ENCODE data around the gene STRN. TPM values are rescaled to one million over a fixed set of nuclear protein-coding genes. Genes with fewer than 3 reads are reported as not detected.

STRN gene
- total and polyA plus RNA-seq, 9 of the 15 experiments (the other 6 are each of a cell fraction or from before 2014, with no cell fraction given): 1.3 to 31.2 (median 20.0) TPM

- intact Hi-C loops (cut with micrococcal nuclease) (no loop called here), in situ Hi-C loops (cut with MboI) (no loop called here)
- Histone ChIP-seq H3K36me3 (ENCODE audit: control insufficient read depth, insufficient read depth, low read length) (no peaks in the 10 kb centered on the region), H3K27ac (ENCODE audit: extremely low read depth, low read depth, low read length) (no peak overlapping the region), H3K4me2 (ENCODE audit: insufficient read depth, low read length) (no peak overlapping the region; the same call in 1 of the 2 replicates), H3K9ac (ENCODE audit: insufficient read depth in 1 of 2, low read depth in 2 of 2, low read length in 2 of 2) (no peak overlapping the region; a peak in 1 of 4 replicates), H3K4me3 (no peak overlapping the region), H3K27me3 (ENCODE audit: control insufficient read depth in 2 of 2, insufficient read depth in 2 of 2, low read length in 2 of 2) (no peaks in the 10 kb centered on the region), H4K20me1 (replicated peaks; ENCODE audit: control insufficient read depth, insufficient read depth, low read length) (no peaks in the 10 kb centered on the region), H3K9me3 (replicated peaks; ENCODE audit: control insufficient read depth, insufficient read depth, low read depth, low read length) (no peaks in the 10 kb centered on the region), H3K4me1 (replicated peaks in 1 of 2; ENCODE audit: control insufficient read depth in 2 of 2, insufficient read depth in 2 of 2, low read length in 2 of 2) (peaks cover under 1 to 9% of the 10 kb centered on the region in 2 experiments; a peak in 3 of 5 replicates), H2AFZ (ENCODE audit: low read depth, low read length) (peak overlapping the region; percentile 26; the same call in 1 of the 2 replicates), H3K79me2 (ENCODE audit: control insufficient read depth, insufficient read depth, low read length) (no peaks in the 10 kb centered on the region), H3K9me1 (ENCODE audit: control insufficient read depth, insufficient read depth, low read length) (no peaks in the 10 kb centered on the region)
- POLR2A ChIA-PET: interaction anchor here (1.6 kb wide), 1 partner anchor 9 kb away, joined by 4 read pairs; no protein-coding TSS in a partner anchor
- peak; percentile 28 for ATAC-seq
- DNase-seq (ENCODE audit: extremely low read depth in 1 of 4, low spot score in 3 of 4): peak in 1 of 4 experiments; percentile 47
- no peak for FAIRE-seq
- CTCF ChIA-PET (ENCODE audit: low intra/inter-chr PET ratio): no interaction called here
- BruUV-seq (replicated peaks): no TSS peak
- 0% methylated on average over 2 of the region's 2 CpGs for WGBS (ENCODE audit: insufficient coverage, low coverage, missing lambda C conversion rate)
- TF ChIP-seq KLF16 (IDR thresholded peaks at IDR 0.05) (peak; percentile 65), DACH1 (IDR thresholded peaks at IDR 0.05; ENCODE audit: partially characterized antibody) (peak; percentile 25), TRIM24 (IDR thresholded peaks at IDR 0.05) (peak in 1 of 2 experiments; percentile 54; a peak in 1 of 4 replicates), MEF2A (IDR thresholded peaks at IDR 0.05; ENCODE audit: control insufficient read depth, low read depth, low read length) (0 out of 2 replicates have a peak, but pooled peaks have one; percentile 25), CEBPG (CRISPR knock-in tag; IDR thresholded peaks at IDR 0.05) (no peak), CEBPG (tag; conservative IDR thresholded peaks at IDR 0.05 in 1 of 2, IDR thresholded peaks at IDR 0.05 in 1 of 2) (0 out of 4 replicates have a peak, but pooled peaks of 1 of the 2 experiments have one; percentile 31), POLR2B (IDR thresholded peaks at IDR 0.05; ENCODE audit: low read depth, partially characterized antibody) (no peak), TCF3 (CRISPR knock-in tag; IDR thresholded peaks at IDR 0.05) (peak; percentile 56), CCNT2 (IDR thresholded peaks at IDR 0.05; ENCODE audit: borderline replicate concordance, extremely low read depth, insufficient read length, low read depth, low read length) (peak; percentile 47), HDAC1 (IDR thresholded peaks at IDR 0.05) (0 out of 4 replicates have a peak, but pooled peaks of 1 of the 2 experiments have one; percentile 23)
- TF ChIP-seq, protein P1, sequence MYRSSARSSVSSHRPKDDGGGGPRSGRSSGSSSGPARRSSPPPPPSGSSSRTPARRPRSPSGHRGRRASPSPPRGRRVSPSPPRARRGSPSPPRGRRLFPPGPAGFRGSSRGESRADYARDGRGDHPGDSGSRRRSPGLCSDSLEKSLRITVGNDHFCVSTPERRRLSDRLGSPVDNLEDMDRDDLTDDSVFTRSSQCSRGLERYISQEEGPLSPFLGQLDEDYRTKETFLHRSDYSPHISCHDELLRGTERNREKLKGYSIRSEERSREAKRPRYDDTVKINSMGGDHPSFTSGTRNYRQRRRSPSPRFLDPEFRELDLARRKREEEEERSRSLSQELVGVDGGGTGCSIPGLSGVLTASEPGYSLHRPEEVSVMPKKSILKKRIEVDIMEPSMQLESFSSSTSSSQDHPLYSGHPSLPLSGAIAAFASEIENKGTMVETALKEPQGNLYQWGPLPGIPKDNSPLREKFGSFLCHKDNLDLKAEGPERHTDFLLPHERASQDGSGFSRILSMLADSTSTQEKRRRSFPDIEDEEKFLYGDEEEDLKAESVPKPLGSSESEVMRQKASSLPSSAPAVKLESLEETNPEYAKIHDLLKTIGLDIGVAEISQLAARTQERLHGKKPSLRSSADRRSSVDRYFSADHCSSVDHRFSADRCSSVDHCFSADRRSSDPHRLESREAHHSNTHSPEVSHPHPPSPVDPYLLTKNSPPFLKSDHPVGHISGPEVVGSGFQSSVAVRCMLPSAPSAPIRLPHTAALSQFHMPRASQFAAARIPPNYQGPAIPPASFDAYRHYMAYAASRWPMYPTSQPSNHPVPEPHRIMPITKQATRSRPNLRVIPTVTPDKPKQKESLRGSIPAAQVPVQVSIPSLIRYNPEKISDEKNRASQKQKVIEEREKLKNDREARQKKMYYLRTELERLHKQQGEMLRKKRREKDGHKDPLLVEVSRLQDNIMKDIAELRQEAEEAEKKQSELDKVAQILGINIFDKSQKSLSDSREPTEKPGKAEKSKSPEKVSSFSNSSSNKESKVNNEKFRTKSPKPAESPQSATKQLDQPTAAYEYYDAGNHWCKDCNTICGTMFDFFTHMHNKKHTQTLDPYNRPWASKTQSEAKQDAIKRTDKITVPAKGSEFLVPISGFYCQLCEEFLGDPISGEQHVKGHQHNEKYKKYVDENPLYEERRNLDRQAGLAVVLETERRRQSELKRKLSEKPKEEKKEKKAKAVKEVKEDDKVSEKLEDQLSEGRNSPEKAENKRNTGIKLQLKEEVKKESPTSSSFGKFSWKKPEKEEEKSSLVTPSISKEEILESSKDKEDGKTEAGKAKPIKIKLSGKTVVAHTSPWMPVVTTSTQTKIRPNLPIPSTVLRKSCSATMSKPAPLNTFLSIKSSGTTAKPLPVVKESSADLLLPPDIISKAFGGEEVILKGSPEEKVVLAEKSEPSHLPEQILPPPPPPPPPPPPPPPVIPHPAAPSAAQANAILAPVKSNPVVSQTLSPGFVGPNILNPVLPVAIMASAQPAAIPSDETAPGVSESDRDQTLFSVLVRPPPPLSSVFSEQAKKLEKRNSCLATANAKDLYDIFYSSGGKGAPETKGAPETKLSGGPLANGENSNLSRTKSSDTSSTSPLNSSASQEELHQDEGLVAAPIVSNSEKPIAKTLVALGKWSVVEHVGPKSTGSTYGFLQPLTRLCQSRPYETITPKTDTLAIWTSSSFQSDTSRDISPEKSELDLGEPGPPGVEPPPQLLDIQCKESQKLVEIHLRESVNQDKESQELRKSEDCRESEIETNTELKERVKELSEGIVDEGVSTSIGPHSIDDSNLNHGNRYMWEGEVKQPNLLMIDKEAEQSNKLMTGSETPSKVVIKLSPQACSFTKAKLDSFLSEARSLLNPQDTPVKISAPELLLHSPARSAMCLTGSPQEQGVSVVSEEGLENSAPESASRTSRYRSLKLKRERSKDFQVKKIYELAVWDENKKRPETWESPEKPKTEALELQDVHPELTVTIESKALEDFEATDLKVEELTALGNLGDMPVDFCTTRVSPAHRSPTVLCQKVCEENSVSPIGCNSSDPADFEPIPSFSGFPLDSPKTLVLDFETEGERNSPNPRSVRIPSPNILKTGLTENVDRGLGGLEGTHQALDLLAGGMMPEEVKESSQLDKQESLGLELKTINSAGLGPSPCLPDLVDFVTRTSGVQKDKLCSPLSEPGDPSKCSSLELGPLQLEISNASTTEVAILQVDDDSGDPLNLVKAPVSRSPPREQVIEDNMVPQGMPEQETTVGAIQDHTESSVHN (IDR thresholded peaks at IDR 0.05; ENCODE audit: borderline replicate concordance in 1 of 2, low read depth in 1 of 2): 0 out of 4 replicates have a peak, but pooled peaks of 1 of the 2 experiments have one; percentile 26
- TF ChIP-seq, protein P2, sequence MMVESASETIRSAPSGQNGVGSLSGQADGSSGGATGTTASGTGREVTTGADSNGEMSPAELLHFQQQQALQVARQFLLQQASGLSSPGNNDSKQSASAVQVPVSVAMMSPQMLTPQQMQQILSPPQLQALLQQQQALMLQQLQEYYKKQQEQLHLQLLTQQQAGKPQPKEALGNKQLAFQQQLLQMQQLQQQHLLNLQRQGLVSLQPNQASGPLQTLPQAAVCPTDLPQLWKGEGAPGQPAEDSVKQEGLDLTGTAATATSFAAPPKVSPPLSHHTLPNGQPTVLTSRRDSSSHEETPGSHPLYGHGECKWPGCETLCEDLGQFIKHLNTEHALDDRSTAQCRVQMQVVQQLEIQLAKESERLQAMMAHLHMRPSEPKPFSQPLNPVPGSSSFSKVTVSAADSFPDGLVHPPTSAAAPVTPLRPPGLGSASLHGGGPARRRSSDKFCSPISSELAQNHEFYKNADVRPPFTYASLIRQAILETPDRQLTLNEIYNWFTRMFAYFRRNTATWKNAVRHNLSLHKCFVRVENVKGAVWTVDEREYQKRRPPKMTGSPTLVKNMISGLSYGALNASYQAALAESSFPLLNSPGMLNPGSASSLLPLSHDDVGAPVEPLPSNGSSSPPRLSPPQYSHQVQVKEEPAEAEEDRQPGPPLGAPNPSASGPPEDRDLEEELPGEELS (CRISPR knock-in tag; IDR thresholded peaks at IDR 0.05; ENCODE audit: borderline replicate concordance): no peak
These were observed 7.0 kb upstream of the STRN start for GRCh38 chr2:36973320-36973719.

Measured in K562 (cell line).